DMS114 treated with DMSO at 0.1 percent for 48 hours (cell line): Measurements from ENCODE around the gene DNAH8.

Experiments used
- DNase-seq: peaks from one replicate; lab custom pipeline; 2025; ENCODE audit not compliant: unreplicated experiment; lab: John Stamatoyannopoulos, UW

The DNAH8 gene

GRCh38 chr6:38738261-38738660 is 23.1 kb downstream of the DNAH8 start:
- DNase-seq, result no peak

DNA sequence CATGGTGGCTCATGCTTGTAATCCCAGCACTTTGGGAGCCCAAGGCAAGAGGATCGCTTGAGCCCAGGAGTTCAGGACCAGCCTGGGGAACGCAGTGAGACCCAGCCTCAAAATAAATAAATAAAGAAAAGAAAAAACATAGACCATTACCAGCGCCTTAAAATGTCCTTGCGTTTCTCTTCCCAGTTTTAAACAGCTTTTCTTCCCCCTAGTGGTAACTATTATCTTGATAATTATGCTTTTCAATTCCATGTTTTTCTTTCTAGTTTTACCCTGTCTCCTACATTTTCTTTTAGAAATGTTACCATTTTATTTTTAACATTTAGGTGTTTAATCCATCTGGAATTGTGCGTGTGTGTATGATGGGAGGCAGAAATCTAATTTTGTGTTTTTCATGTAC is 24.4 kb downstream of the DNAH8 start:
- peak; percentile 32 for DNase-seq

- DNase-seq, result no peak
Observed at GRCh38 chr6:38749473-38749872, 34.4 kb downstream of the DNAH8 start.

DNA sequence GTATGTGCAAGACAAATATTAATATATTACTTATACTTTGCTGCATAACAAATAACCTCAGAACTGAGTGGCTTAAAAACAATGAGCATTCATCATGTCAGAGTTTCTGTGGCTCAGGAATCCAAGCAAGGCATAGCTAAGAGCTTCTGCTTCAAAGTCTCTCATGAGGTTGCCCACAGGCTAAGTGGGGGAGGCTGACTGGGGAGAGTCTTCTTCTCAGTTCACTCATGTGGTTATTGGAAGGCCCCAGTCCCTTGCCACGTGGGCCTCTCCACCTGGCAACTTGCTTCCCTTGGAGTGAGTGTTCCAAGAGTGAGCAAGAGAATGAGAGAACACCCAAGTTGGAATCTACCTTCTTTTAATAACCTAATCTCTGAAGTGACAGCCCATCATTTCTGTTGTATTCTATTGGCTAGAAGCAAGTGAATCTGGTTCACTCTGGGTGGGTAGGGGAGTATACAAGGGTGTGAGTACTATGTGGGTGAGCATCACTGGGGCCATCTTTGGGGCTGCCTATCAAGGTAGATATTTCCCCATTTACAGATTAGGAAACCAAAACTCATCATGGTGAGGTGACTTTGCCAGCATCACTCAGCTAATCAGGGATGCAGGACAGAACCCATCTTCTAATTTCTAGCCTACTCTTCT is 36.0 kb downstream of the DNAH8 start:
- DNase-seq, result no peak

DNA sequence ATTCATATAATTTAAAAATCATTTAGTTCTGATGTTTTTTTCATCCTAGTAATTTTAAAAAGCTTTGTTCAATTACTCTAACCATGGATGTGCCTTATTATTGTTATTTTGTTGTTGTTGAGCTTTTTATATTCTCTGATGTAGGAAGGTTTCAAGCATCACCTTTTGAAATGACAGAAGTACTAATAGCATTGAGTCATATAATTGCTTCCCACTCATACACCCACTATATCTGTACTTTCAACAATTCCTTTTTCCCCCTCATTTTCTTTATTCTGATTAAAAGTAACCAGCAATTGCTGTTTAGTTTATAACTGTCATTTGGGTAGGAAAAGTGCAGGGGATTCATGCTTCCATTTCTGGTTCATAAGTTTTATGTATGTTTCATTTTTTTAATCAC is 38.6 kb downstream of the DNAH8 start:
- no peak for DNase-seq

GRCh38 chr6:38755207-38755606 is 40.1 kb downstream of the DNAH8 start:
- no peak for DNase-seq

GRCh38 chr6:38755874-38756273 is 40.8 kb downstream of the DNAH8 start:
- DNase-seq, result no peak

- DNase-seq, result no peak
Observed at GRCh38 chr6:38760097-38760496, 45.0 kb downstream of the DNAH8 start.

GRCh38 chr6:38762848-38763247 is 47.7 kb downstream of the DNAH8 start:
- no peak for DNase-seq

GRCh38 chr6:38767560-38767959 is 52.4 kb downstream of the DNAH8 start:
- no peak for DNase-seq

DNA sequence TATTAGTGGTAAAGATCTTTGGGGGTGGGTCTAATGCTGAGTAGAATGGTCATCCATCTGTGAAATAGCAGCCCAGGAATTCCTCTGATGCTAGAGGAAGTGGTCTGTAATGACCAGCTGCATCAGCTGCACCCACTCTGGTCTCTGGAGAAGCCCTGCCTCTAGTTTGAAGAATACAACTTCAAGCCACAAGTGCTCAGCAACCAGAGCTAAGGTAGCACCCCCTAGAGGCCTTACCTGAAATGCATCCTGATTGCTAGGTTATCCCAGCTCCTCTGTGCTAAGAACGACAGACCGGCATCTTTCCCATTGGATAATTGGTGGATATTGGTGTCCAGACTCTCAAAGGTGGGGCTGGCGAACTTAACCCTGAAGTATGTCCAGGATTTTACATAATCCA is 58.2 kb downstream of the DNAH8 start:
- DNase-seq, result no peak

DNA sequence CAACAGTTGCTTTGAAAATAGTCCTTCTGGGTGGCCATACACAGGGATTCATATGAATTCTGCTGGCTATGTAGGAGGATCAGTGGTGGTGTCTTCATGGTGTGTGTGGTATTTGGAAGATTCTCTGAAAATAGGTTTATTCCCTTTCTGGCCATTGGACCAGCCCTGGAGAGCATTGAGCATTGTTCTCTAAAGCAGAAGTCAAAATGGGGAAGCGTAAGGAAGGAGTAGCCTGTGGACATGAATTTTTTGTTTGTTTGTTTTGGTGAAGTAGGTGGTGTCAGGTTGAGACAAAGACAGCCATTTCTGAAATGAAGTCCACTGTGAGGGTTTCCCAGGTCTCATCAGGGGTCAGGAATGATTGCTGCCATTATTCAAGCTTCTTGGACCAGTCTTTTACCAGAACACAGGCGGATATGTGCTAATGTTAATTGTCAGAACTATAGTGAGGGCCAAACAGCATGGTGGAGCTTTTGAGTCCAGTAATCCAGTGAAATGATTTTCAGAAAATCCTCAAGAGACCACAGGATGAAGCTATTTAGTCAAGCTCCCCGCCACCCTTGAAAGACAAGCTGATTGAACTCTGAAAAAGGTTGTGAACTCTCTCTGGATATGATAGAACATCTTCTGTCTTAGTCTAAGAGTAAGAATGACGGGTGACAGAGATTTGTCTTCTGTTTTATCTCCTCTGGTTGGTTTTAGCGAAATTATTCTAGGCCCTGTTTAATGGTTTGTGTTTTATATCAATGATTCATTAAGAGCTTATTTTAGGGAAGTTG is 60.0 kb downstream of the DNAH8 start:
- DNase-seq, result no peak

GRCh38 chr6:38775870-38776269 is 60.8 kb downstream of the DNAH8 start:
- no peak for DNase-seq

DNA sequence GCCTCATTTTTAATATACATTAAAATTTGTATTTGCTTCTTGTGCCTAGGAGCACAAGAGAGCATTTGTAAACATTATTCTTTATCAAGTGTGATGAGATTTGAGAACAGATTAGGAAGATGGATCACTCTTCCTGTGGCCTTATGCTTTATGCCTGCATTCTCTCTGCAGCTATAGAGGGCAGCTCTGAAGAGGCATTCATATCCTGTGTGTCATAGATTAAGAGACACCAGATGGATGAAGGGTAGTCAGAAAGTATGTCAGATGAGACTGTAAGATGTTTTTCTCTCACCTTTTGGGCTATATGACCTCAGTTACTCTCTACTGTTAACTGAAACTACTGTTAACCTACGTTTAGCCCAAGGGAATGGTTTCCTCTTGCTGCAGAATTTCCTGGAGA is 61.4 kb downstream of the DNAH8 start:
- DNase-seq, result no peak

GRCh38 chr6:38779310-38780062 is 64.4 kb downstream of the DNAH8 start:
- no peak for DNase-seq

DNA sequence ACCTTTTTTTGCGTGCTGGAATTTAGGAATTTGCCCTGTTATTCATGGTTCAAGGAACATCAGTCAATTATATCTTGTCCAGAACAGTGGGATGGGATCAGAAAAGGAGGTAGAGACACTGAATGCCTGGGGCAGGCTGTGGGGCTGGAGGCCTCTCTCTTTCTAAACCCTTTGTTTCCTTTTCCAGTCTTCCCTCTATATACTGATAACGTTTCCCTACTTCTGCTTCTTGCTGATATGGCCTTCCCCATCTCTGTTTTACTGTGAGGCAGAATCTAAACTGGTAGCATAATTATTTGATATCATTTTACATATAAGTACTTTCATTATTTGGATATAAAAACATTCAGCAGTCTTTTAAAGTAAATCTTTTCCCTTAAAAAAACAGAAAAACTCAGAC is 67.5 kb downstream of the DNAH8 start:
- DNase-seq, result no peak

DNA sequence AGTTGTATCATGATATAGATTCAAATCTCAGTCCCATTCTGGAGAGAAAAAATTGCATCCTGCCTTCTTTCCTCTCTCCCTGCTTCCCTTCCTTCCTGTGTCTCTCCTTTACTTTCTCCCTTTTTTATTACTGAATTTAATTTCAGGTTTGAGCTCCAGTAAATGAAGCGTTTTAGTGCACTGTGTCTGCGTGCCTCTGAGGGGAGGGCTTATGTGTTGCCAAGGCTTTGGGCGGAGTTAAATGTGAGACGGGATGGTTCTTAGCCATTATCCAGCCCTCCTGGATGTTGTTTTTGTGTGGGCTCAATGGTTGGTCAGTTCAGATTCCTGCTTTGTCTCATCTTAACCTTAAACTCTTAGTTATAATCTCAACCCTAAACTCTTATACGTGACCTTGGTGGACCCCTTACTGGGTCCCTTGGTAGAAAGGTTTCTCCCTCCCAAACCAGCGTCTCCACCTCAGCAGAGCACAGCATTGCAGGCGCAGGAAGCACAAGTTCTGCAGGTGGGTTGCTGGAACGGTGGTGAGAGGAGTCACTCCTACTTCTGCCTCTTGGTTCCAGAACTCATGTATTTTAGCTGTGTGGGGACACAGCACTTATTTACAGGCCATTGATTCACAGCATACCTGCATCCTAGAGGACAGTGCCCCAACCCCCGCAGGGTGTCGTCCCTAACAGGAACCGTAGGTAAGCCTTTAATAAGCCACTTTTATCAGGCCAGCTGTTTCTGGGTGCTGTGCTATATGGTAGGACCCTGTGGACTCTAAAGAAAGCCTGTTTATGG is 68.5 kb downstream of the DNAH8 start:
- no peak for DNase-seq

DNA sequence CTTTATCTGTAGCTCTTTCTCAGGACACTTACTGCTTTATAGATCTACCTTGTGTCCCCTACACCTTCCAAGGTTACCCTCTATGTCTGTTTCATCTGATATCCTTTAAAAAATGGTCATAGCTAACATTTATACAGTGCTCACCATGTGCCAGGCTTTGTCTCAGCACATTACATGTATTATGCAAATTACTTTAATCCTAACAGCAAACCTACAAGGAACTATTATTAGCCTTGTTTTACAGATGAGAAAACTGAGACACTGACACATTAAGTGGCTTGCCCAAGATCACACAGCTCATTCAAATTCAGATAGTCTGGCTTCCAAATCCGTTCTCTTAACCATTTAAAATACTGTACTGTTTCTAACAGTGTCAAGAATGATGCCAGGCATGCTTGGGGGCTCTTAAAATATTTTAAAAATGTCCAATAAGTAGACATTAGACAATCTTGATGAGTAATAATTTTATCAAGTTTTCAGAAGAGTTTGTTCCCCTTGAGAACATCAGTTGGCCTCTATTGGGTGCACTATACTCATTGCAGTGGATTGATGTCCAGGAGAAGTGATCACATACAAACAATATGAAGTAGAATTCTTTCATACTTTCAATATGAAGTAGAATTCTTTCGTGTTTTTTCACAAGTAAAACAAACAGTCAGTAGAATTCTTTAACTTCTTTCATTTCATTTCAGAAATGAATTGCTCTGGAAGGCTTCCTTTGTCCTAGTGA is 69.6 kb downstream of the DNAH8 start:
- no peak for DNase-seq

DNA sequence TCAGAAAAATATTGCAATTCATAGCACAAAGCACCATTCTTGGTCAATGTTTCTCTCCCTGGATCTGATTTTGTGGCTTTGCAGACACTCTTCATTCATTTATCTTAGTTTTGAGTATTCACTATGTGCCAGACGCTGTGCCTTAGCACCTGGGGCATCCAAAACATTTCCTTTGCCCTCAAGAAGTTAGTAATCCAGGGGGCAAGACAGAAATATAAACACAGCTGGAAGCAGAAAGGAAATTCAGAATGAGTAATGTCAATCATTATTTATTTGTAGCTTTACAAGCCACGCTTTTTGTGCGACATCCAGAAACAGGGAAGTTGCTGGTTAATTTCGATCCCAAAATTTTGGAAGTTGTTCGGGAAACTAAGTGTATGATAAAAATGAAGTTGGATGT is 71.4 kb downstream of the DNAH8 start:
- DNase-seq, result no peak

DNA sequence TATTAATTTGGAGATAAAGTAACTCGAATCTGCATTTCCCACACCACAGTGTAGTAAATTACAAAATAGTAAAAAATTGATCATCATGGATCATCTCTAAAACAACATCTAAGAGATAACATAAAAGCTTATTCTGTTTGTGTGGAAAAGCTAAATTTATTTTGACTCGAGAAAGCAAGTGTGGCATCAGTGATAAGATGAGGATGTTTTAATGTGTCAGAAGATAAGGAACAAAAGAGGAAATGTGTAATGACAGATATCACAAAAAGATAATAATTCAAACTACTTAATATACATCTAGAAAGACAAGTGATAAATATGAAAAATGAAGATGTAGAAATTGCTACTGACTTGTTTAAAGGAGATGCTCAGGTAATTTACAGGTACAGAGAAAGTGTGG is 74.1 kb downstream of the DNAH8 start:
- DNase-seq, result no peak

DNA sequence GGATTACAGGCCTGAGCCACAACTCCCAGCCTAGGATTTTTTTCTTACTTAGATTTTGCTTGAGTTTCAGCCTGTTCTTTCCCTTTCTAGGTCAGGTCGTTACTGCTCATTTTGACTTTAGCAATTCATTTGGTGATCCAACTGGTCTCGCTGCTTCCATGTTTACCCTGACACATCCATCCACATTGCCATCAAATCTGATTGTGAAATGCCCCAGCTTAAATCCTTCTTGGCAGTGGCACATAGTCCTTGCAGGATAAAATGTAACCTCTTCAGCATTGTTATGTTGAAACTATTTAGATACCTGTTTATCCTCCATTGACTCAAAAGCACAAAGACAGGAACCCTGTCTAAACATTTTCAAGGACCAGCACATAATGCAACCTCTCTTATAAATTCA is 77.2 kb downstream of the DNAH8 start:
- no peak for DNase-seq
